HEK293 (cell line): ENCODE results near the gene PDLIM7.
A peak's percentile ranks its signal among the peaks of the same experiment; 100 is the strongest.

Experiments used
- BCL11A ChIP-seq: fragments of 450-650 bp; formaldehyde crosslinking; IDR thresholded peaks from 2 replicates; pipeline ENCODE4 v1.5.1; 2016; ENCODE audit warnings: low read depth, missing biosample characterization, missing genetic modification characterization
- FEZF1 ChIP-seq: fragments of 450-650 bp; formaldehyde crosslinking; IDR thresholded peaks from 2 replicates; pipeline ENCODE4 v1.5.1; 2016; ENCODE audit warnings: missing biosample characterization, missing genetic modification characterization
- GLIS1 ChIP-seq: fragments of 450-650 bp; formaldehyde crosslinking; IDR thresholded peaks from 2 replicates; pipeline ENCODE4 v1.5.1; 2016; ENCODE audit warnings: missing biosample characterization, missing genetic modification characterization
- OVOL3 ChIP-seq: fragments of 450-650 bp; formaldehyde crosslinking; IDR thresholded peaks from 2 replicates; pipeline ENCODE4 v1.5.1; 2016; ENCODE audit warnings: missing biosample characterization, missing genetic modification characterization
- RBAK ChIP-seq: fragments of 450-650 bp; formaldehyde crosslinking; IDR thresholded peaks from 2 replicates; pipeline ENCODE4 v1.5.1; 2016; ENCODE audit warnings: missing biosample characterization, missing genetic modification characterization
- REPIN1 ChIP-seq: fragments of 450-650 bp; formaldehyde crosslinking; IDR thresholded peaks from 2 replicates; pipeline ENCODE4 v1.5.1; 2017; ENCODE audit warnings: missing biosample characterization, missing genetic modification characterization, low read depth
- SETDB1 ChIP-seq: IDR thresholded peaks from one replicate; pipeline ENCODE4 v1.6.1; 2017; ENCODE audit warnings: mild to moderate bottlenecking, low read length, moderate library complexity, mixed read lengths; ENCODE audit not compliant: insufficient read length
- YY1 ChIP-seq: fragments of 450-650 bp; formaldehyde crosslinking; IDR thresholded peaks from 2 replicates; pipeline ENCODE4 v1.5.1; 2018; ENCODE audit warnings: missing biosample characterization, missing genetic modification characterization
- ZNF114 ChIP-seq: fragments of 450-650 bp; formaldehyde crosslinking; IDR thresholded peaks from 2 replicates; pipeline ENCODE4 v1.5.0; 2017; ENCODE audit warnings: missing biosample characterization, missing genetic modification characterization
- ZNF155 ChIP-seq: fragments of 450-650 bp; formaldehyde crosslinking; IDR thresholded peaks from 2 replicates; pipeline ENCODE4 v1.5.1; 2016; ENCODE audit warnings: missing biosample characterization, missing genetic modification characterization
- ZNF157 ChIP-seq: fragments of 450-650 bp; formaldehyde crosslinking; IDR thresholded peaks from 2 replicates; pipeline ENCODE4 v1.5.1; 2016; ENCODE audit warnings: missing biosample characterization, missing genetic modification characterization
- ZNF335 ChIP-seq: fragments of 450-650 bp; formaldehyde crosslinking; conservative IDR thresholded peaks from 2 replicates; pipeline ENCODE4 v1.5.1; 2016; ENCODE audit warnings: missing biosample characterization, missing genetic modification characterization
- ZNF350 ChIP-seq: fragments of 450-650 bp; formaldehyde crosslinking; IDR thresholded peaks from 2 replicates; pipeline ENCODE4 v1.5.0; 2017; ENCODE audit warnings: missing biosample characterization, mild to moderate bottlenecking, missing genetic modification characterization
- ZNF354C ChIP-seq: fragments of 450-650 bp; formaldehyde crosslinking; IDR thresholded peaks from 2 replicates; pipeline ENCODE4 v1.5.1; 2016; ENCODE audit warnings: missing biosample characterization, missing genetic modification characterization, low read depth, borderline replicate concordance
- ZNF544 ChIP-seq: fragments of 450-650 bp; formaldehyde crosslinking; IDR thresholded peaks from 2 replicates; pipeline ENCODE4 v1.5.0; 2017; ENCODE audit warnings: missing biosample characterization, missing genetic modification characterization
- ZNF571 ChIP-seq: fragments of 450-650 bp; formaldehyde crosslinking; IDR thresholded peaks from 2 replicates; pipeline ENCODE4 v1.5.0; 2017; ENCODE audit warnings: missing biosample characterization, missing genetic modification characterization
- ZNF585B ChIP-seq: fragments of 450-650 bp; formaldehyde crosslinking; IDR thresholded peaks from 2 replicates; pipeline ENCODE4 v1.5.1; 2016; ENCODE audit warnings: missing biosample characterization, missing genetic modification characterization
- ZNF623 ChIP-seq: fragments of 450-650 bp; formaldehyde crosslinking; IDR thresholded peaks from 2 replicates; pipeline ENCODE4 v1.5.1; 2016; ENCODE audit warnings: missing biosample characterization, missing genetic modification characterization
- ZNF624 ChIP-seq: fragments of 450-650 bp; formaldehyde crosslinking; IDR thresholded peaks from 2 replicates; pipeline ENCODE4 v1.5.1; 2017; ENCODE audit warnings: missing biosample characterization, missing genetic modification characterization
- ZNF670 ChIP-seq: fragments of 450-650 bp; formaldehyde crosslinking; IDR thresholded peaks from 2 replicates; pipeline ENCODE4 v1.5.1; 2016; ENCODE audit warnings: missing biosample characterization, missing genetic modification characterization, low read depth
- ZSCAN30 ChIP-seq: fragments of 450-650 bp; IDR thresholded peaks from 2 replicates; pipeline ENCODE4 v1.5.1; 2018; ENCODE audit warnings: missing biosample characterization, mild to moderate bottlenecking, missing genetic modification characterization, moderate library complexity
- ZXDB ChIP-seq: fragments of 450-650 bp; formaldehyde crosslinking; IDR thresholded peaks from 2 replicates; pipeline ENCODE4 v1.5.1; 2016; ENCODE audit warnings: missing biosample characterization, missing genetic modification characterization
- TF ChIP-seq, protein P1 (sequence below): fragments of 450-650 bp; formaldehyde crosslinking; IDR thresholded peaks from 2 replicates; pipeline ENCODE4 v1.5.1; 2016; ENCODE audit warnings: missing biosample characterization, missing genetic modification characterization
- TF ChIP-seq, protein P2 (sequence below): fragments of 450-650 bp; formaldehyde crosslinking; IDR thresholded peaks from 2 replicates; pipeline ENCODE4 v1.5.1; 2016; ENCODE audit warnings: missing biosample characterization, missing genetic modification characterization
- TF ChIP-seq, protein P3 (sequence below): fragments of 450-650 bp; formaldehyde crosslinking; IDR thresholded peaks from 2 replicates; pipeline ENCODE4 v1.5.1; 2016; ENCODE audit warnings: missing biosample characterization, missing genetic modification characterization
- TF ChIP-seq, protein P4 (sequence below): fragments of 450-650 bp; formaldehyde crosslinking; IDR thresholded peaks from 2 replicates; pipeline ENCODE4 v1.5.1; 2017; ENCODE audit warnings: missing biosample characterization, mild to moderate bottlenecking, missing genetic modification characterization, moderate library complexity
- TF ChIP-seq, protein P5 (sequence below): IDR thresholded peaks from 2 replicates; pipeline ENCODE4 v1.6.1; 2011; ENCODE audit warnings: mild to moderate bottlenecking, low read depth, low read length, borderline replicate concordance
- TF ChIP-seq, protein P6 (sequence below): fragments of 450-650 bp; formaldehyde crosslinking; IDR thresholded peaks from 2 replicates; pipeline ENCODE4 v1.5.1; 2016; ENCODE audit warnings: missing biosample characterization, missing genetic modification characterization
- TF ChIP-seq, protein P7 (sequence below): fragments of 450-650 bp; formaldehyde crosslinking; IDR thresholded peaks from 2 replicates; pipeline ENCODE4 v1.5.1; 2017; ENCODE audit warnings: missing biosample characterization, missing genetic modification characterization
- TF ChIP-seq, protein P8 (sequence below): sonication (generic); formaldehyde crosslinking; IDR thresholded peaks from 2 replicates; pipeline ENCODE4 v1.8.1; 2022; ENCODE audit warnings: mild to moderate bottlenecking, moderate library complexity, missing genetic modification reagents

PDLIM7 gene

DNA sequence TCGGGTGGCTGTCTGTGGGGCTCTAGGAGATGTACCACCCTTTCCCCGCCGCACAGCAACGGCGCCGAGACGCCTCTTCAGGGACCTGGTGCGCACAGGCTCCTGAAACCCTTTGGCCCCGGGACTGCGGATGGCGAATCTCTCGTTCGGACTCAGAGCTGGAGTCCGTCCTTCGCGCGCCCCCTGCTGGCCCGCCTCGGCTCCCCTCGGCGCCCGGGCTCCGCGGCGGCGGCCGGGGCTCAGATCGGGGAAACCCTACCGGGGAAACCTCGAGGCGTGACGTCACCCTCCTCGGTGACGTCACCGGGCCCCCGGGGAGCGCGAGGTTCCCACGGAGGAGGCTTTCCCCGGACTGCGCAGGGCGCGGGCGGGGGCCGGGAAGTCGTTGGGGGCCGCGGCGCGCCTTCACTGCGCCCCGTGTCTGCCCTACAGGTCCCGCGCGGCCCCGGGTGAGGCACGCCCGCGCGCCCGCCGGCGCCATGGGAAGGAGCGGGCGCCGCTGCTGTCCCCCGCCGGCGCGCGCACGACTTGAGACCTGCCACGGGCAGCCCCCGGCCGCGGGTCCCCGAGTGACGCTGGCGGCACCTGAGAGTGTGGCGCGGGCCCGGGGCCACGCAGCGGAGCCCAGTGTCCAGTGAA, 42.9 kb downstream of the PDLIM7 start (continued):
- TF ChIP-seq, protein P1, sequence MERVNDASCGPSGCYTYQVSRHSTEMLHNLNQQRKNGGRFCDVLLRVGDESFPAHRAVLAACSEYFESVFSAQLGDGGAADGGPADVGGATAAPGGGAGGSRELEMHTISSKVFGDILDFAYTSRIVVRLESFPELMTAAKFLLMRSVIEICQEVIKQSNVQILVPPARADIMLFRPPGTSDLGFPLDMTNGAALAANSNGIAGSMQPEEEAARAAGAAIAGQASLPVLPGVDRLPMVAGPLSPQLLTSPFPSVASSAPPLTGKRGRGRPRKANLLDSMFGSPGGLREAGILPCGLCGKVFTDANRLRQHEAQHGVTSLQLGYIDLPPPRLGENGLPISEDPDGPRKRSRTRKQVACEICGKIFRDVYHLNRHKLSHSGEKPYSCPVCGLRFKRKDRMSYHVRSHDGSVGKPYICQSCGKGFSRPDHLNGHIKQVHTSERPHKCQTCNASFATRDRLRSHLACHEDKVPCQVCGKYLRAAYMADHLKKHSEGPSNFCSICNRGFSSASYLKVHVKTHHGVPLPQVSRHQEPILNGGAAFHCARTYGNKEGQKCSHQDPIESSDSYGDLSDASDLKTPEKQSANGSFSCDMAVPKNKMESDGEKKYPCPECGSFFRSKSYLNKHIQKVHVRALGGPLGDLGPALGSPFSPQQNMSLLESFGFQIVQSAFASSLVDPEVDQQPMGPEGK (tag by site-specific recombination) = peak; percentile 75
- TF ChIP-seq ZNF585B (tag by site-specific recombination) (no peak), ZNF350 (tag by site-specific recombination) (no peak), SETDB1 (no peak), ZNF571 (tag by site-specific recombination) (no peak), RBAK (tag by site-specific recombination) (no peak), ZNF624 (no peak), ZNF155 (no peak), REPIN1 (tag by site-specific recombination) (no peak), ZNF157 (no peak), ZNF335 (tag by site-specific recombination) (no peak), ZNF354C (tag by site-specific recombination) (no peak), YY1 (tag by site-specific recombination) (peak; percentile 16; the same call in 1 of the 2 replicates), BCL11A (tag by site-specific recombination) (no peak), GLIS1 (tag by site-specific recombination) (peak; percentile 87), ZNF114 (tag by site-specific recombination) (no peak), ZNF670 (tag by site-specific recombination) (no peak), FEZF1 (tag by site-specific recombination) (no peak), ZNF623 (tag by site-specific recombination) (no peak), ZXDB (tag by site-specific recombination) (no peak), ZNF544 (tag by site-specific recombination) (no peak), ZSCAN30 (tag by site-specific recombination) (peak; percentile 94), OVOL3 (tag by site-specific recombination) (no peak)
- TF ChIP-seq, protein P2, sequence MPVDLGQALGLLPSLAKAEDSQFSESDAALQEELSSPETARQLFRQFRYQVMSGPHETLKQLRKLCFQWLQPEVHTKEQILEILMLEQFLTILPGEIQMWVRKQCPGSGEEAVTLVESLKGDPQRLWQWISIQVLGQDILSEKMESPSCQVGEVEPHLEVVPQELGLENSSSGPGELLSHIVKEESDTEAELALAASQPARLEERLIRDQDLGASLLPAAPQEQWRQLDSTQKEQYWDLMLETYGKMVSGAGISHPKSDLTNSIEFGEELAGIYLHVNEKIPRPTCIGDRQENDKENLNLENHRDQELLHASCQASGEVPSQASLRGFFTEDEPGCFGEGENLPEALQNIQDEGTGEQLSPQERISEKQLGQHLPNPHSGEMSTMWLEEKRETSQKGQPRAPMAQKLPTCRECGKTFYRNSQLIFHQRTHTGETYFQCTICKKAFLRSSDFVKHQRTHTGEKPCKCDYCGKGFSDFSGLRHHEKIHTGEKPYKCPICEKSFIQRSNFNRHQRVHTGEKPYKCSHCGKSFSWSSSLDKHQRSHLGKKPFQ (tag by site-specific recombination) = no peak
- TF ChIP-seq, protein P3, sequence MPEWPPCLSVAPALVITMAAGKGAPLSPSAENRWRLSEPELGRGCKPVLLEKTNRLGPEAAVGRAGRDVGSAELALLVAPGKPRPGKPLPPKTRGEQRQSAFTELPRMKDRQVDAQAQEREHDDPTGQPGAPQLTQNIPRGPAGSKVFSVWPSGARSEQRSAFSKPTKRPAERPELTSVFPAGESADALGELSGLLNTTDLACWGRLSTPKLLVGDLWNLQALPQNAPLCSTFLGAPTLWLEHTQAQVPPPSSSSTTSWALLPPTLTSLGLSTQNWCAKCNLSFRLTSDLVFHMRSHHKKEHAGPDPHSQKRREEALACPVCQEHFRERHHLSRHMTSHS = no peak
- TF ChIP-seq, protein P4, sequence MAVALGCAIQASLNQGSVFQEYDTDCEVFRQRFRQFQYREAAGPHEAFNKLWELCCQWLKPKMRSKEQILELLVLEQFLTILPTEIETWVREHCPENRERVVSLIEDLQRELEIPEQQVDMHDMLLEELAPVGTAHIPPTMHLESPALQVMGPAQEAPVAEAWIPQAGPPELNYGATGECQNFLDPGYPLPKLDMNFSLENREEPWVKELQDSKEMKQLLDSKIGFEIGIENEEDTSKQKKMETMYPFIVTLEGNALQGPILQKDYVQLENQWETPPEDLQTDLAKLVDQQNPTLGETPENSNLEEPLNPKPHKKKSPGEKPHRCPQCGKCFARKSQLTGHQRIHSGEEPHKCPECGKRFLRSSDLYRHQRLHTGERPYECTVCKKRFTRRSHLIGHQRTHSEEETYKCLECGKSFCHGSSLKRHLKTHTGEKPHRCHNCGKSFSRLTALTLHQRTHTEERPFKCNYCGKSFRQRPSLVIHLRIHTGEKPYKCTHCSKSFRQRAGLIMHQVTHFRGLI (tag by site-specific recombination) = peak; percentile 62; the same call in 1 of the 2 replicates
- TF ChIP-seq, protein P5, sequence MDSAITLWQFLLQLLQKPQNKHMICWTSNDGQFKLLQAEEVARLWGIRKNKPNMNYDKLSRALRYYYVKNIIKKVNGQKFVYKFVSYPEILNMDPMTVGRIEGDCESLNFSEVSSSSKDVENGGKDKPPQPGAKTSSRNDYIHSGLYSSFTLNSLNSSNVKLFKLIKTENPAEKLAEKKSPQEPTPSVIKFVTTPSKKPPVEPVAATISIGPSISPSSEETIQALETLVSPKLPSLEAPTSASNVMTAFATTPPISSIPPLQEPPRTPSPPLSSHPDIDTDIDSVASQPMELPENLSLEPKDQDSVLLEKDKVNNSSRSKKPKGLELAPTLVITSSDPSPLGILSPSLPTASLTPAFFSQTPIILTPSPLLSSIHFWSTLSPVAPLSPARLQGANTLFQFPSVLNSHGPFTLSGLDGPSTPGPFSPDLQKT = no peak
- TF ChIP-seq, protein P6, sequence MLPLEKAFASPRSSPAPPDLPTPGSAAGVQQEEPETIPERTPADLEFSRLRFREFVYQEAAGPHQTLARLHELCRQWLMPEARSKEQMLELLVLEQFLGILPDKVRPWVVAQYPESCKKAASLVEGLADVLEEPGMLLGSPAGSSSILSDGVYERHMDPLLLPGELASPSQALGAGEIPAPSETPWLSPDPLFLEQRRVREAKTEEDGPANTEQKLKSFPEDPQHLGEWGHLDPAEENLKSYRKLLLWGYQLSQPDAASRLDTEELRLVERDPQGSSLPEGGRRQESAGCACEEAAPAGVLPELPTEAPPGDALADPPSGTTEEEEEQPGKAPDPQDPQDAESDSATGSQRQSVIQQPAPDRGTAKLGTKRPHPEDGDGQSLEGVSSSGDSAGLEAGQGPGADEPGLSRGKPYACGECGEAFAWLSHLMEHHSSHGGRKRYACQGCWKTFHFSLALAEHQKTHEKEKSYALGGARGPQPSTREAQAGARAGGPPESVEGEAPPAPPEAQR (tag by site-specific recombination) = peak; percentile 80; the same call in 1 of the 2 replicates
- TF ChIP-seq, protein P7, sequence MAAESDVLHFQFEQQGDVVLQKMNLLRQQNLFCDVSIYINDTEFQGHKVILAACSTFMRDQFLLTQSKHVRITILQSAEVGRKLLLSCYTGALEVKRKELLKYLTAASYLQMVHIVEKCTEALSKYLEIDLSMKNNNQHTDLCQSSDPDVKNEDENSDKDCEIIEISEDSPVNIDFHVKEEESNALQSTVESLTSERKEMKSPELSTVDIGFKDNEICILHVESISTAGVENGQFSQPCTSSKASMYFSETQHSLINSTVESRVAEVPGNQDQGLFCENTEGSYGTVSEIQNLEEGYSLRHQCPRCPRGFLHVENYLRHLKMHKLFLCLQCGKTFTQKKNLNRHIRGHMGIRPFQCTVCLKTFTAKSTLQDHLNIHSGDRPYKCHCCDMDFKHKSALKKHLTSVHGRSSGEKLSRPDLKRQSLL = no peak; the same call in 1 of the 2 replicates
- TF ChIP-seq, protein P8, sequence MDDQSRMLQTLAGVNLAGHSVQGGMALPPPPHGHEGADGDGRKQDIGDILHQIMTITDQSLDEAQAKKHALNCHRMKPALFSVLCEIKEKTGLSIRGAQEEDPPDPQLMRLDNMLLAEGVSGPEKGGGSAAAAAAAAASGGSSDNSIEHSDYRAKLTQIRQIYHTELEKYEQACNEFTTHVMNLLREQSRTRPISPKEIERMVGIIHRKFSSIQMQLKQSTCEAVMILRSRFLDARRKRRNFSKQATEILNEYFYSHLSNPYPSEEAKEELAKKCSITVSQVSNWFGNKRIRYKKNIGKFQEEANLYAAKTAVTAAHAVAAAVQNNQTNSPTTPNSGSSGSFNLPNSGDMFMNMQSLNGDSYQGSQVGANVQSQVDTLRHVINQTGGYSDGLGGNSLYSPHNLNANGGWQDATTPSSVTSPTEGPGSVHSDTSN (CRISPR knock-in tag) = no peak
